ACHN (cell line): ENCODE results near the gene EOLA1.
"Not testable (repeated sequence)": the region's sequence is repeated elsewhere in the genome, so short reads cannot be mapped to it uniquely, and the experiment has no call there.

Source experiments
- DNase-seq: peaks from one replicate; pipeline ENCODE4 v3.0.0-alpha.2; 2015
- in situ Hi-C: cut with HindIII; loops from 2 replicates; pipeline ENCODE4 v1.10.0; 2017; ENCODE audit warnings: low sequenced_read_pairs, low pct_ligation_motif_present, low pct_unique_long_range_greater_than_20kb

EOLA1 gene

DNA sequence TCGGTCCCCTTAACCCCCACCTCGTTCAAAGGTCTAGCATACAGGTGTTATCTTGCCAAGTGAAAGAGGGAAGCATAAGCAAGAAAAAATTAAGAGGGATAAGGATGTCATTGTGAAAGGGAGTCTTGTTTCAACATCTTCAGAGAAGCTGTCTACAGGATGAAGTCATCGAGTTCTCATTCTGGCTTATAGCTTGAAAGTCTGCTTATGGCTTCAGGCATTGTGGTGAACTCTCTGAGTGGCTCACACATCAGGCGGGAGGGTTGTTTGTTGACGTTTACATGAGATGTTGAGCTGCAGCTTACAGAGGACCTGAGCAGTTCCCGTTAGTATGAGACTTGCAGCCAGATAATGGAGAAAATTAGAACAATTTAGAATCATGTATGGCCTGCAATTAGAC lies 29.9 kb downstream of the EOLA1 start:
- no peak for DNase-seq
- in situ Hi-C loops, result no loop called here

- DNase-seq, result no peak
Measured at GRCh38 chrX:149571770-149572169, 31.0 kb downstream of the EOLA1 start.

DNA sequence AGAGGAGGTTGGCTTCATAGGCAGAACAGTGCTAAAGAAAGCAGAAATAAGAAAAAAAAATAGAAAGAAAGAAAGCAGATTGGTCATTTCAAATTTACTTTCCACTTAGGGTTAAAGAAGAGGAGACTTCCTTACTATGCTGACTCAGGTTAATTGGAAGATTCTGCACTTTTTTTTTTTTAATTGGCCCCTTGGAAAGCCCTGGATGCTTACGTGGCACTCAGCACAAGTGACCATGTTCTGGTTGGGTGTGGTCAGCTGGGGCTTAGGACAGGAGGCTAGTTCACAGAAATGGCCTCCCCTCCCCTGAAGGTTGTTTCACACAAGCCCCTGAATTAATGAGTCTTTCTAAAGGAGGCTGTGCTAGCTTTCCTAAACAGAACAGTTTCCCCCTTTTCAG lies 31.9 kb downstream of the EOLA1 start:
- no peak for DNase-seq
- in situ Hi-C loops, result no loop called here

More at GRCh38 chrX:149571770-149572169, 31.0 kb downstream of the EOLA1 start:
- in situ Hi-C loops, result no loop called here

GRCh38 chrX:149573456-149573855 lies 32.6 kb downstream of the EOLA1 start:
- in situ Hi-C loops, DNase-seq: not testable (repeated sequence)

DNA sequence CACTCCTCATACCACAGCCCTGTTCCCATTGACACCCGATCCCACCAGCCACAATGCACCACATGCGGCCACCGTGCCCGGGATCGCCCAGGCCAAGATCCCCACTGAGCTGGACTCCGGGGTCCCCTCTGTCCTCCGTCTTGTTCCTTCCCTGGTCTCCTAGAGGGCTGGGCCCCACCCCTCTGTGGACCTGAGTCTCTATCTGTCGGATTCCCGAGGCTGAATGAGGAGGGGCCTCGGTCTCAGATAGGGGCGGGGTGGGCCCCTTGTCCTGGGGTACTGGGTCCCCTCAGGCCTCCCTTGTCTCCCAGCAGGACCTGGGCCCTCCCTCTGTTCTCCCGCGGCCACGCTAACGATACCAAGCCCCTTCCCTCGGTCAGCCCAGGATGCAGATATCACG lies 44.8 kb downstream of the EOLA1 start:
- DNase-seq, in situ Hi-C loops: not testable (repeated sequence)

DNA sequence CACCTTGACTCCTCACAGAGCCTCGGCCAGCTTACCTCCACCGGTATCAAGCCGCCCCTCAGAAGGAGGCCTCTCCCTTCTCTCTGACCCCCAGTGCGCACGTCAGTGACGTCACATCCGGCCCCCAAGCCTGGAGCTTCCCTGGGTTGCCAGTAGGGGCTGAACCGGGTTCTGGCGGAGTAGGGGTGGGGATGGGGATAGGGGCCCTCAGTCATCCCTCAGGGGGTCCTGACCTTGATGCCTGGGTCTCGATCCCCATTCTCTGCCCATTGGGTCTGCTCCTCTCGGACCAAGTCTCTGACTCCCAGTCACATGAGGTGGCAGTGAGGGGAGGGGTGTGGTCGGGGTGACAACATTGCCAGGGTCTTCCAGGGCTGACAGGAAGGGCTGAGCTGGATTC lies 46.5 kb downstream of the EOLA1 start, which contains the start of gene MAGEA9B:
MAGEA9B (minus strand) TSS at position 101 of the 400 bp plus-strand sequence. CDS start 4,280 bp downstream, outside the sequence.
- in situ Hi-C loops, DNase-seq: not testable (repeated sequence)

DNA sequence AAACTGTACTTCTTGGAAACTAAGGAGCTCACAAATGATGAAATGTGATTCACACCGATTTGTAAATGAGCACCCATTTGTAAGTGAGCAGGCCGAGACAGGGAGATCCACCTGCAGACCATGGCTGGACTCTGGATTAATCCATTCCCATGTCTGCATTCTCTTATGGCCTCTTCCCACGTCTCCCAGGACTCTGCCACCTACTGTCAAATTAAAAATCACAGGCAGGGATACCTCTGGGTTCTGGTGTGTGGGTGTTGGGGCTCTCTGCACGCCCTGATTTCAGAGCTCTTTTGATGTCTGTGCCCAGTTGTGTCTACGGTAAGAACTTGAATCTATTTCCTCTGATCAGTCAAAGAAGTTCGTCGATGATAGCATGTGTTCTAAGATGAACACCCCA lies 50.2 kb downstream of the EOLA1 start:
- DNase-seq, in situ Hi-C loops: not testable (repeated sequence)

GRCh38 chrX:149595214-149595613 lies 54.4 kb downstream of the EOLA1 start, which contains the start of gene HSFX2:
HSFX2 (minus strand) TSS chrX:149595314; CDS start chrX:149594700, 614 bp downstream.
- DNase-seq, in situ Hi-C loops: not testable (repeated sequence)

DNA sequence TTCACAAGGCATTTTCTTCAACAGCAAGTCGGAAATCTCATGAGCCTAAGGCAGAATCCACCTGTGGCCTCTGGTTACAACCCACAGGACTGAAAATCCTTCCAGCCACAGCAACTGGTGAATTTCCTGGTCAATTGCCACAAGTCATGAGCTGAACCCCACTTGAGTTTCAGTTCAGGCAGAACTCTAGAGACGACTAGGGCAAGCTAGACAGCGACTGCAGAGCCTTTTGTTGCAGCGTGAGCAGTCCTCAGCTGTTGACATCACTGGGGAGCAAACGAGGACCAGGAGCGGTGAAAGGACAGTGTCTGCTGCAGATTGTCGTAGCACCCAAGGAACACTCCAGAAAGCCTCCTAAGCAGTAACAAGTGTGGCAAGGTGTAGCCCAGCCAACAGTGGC lies 55.1 kb downstream of the EOLA1 start:
- DNase-seq, in situ Hi-C loops: not testable (repeated sequence)
